Measurements from ENCODE around the gene MEGF8.

DNA sequence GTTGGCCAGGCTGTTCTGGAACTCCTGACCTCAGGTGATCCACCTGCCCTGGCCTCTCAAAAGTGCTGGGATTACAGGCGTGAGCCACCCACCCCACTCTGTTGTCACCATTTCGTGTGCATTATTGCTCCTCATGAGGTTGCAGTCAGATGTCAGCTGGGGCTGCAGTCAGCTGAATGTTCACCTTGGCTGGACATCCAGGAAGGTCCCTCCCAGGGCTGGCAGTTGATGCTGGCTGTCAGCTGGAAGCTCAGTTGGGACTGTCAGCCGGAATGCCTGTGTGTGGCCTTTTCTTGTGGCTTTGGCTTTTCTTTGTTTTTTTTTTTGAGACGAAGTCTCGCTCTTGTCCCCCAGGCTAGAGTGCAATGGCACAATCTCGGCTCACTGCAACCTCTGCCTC lies 6.6 kb downstream of the MEGF8 start:
- TF ChIP-seq, protein P1, sequence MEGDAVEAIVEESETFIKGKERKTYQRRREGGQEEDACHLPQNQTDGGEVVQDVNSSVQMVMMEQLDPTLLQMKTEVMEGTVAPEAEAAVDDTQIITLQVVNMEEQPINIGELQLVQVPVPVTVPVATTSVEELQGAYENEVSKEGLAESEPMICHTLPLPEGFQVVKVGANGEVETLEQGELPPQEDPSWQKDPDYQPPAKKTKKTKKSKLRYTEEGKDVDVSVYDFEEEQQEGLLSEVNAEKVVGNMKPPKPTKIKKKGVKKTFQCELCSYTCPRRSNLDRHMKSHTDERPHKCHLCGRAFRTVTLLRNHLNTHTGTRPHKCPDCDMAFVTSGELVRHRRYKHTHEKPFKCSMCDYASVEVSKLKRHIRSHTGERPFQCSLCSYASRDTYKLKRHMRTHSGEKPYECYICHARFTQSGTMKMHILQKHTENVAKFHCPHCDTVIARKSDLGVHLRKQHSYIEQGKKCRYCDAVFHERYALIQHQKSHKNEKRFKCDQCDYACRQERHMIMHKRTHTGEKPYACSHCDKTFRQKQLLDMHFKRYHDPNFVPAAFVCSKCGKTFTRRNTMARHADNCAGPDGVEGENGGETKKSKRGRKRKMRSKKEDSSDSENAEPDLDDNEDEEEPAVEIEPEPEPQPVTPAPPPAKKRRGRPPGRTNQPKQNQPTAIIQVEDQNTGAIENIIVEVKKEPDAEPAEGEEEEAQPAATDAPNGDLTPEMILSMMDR (IDR thresholded peaks at IDR 0.05 in 2 of 3, conservative IDR thresholded peaks at IDR 0.05 in 1 of 3; ENCODE audit: control insufficient read depth in 2 of 3, extremely low read depth in 1 of 3, insufficient read depth in 1 of 3, low read depth in 3 of 3, low read length in 3 of 3): no peak
- TF ChIP-seq KLF5 (IDR thresholded peaks at IDR 0.05; ENCODE audit: partially characterized antibody): no peak

Measured in GM12878 (cell line).